GM21737 (cell line): ENCODE results near the gene MINDY4.

Experiments used
- ATAC-seq: cut with Tn5 transposase; IDR thresholded peaks from one replicate; pipeline ENCODE4 v1.9.1; 2021; ENCODE audit warnings: mild to moderate bottlenecking, moderate library complexity; ENCODE audit not compliant: unreplicated experiment

Gene MINDY4

GRCh38 chr7:30740417-30741181 is 30.6 kb upstream of the MINDY4 start:
- ATAC-seq, result peak; percentile 67

- ATAC-seq, result no peak
These were observed 29.9 kb upstream of the MINDY4 start for GRCh38 chr7:30741289-30741688.

GRCh38 chr7:30743371-30744074 is 27.7 kb upstream of the MINDY4 start:
- ATAC-seq, result no peak

GRCh38 chr7:30744075-30744417 is 27.2 kb upstream of the MINDY4 start:
- ATAC-seq, result no peak

- no peak for ATAC-seq
These were observed 25.8 kb upstream of the MINDY4 start for GRCh38 chr7:30745261-30745941.

- no peak for ATAC-seq
These were observed 21.2 kb upstream of the MINDY4 start for GRCh38 chr7:30750010-30750409.

- no peak for ATAC-seq
These were observed 20.2 kb upstream of the MINDY4 start for GRCh38 chr7:30750683-30751650.

GRCh38 chr7:30751696-30752273 is 19.4 kb upstream of the MINDY4 start, which contains the start of gene INMT:
Gene INMT, plus strand, starts transcription at chr7:30752135. Its CDS starts 16 bp downstream, at chr7:30752151.
- ATAC-seq, result no peak

GRCh38 chr7:30752484-30752883 is 18.7 kb upstream of the MINDY4 start:
- ATAC-seq, result no peak

GRCh38 chr7:30752979-30753378 is 18.2 kb upstream of the MINDY4 start:
- no peak for ATAC-seq

GRCh38 chr7:30754315-30754877 is 16.8 kb upstream of the MINDY4 start:
- ATAC-seq, result no peak

- ATAC-seq, result no peak
These were observed 15.6 kb upstream of the MINDY4 start for GRCh38 chr7:30755384-30756154.

- no peak for ATAC-seq
These were observed 13.9 kb upstream of the MINDY4 start for GRCh38 chr7:30757342-30757692.

- no peak for ATAC-seq
These were observed 10.6 kb upstream of the MINDY4 start for GRCh38 chr7:30760514-30761213.

GRCh38 chr7:30761214-30762156 is 9.7 kb upstream of the MINDY4 start:
- ATAC-seq, result no peak

- peak; percentile 70 for ATAC-seq
These were observed 6.9 kb upstream of the MINDY4 start for GRCh38 chr7:30764030-30764975.
